ENCODE measurements around the gene CDC14B. TPM values are rescaled to one million over a fixed set of nuclear protein-coding genes. Genes with fewer than 3 reads are reported as not detected.

Gene CDC14B
- total RNA-seq, 1 donor from 2014 or later = 53.2 TPM

- Mint-ChIP-seq H3K27me3 (no peaks in the 10 kb centered on the region), H3K4me1 (ENCODE audit: low read depth) (peaks cover 9% of the 10 kb centered on the region), H3K36me3 (ENCODE audit: insufficient read depth) (peaks cover 7% of the 10 kb centered on the region), H3K4me3 (ENCODE audit: low read depth) (no peak overlapping the region), H3K9me3 (ENCODE audit: low read depth) (no peaks in the 10 kb centered on the region), H3K27ac (no peak overlapping the region)
- no peak for TF ChIP-seq CTCF (IDR thresholded peaks at IDR 0.05; ENCODE audit: unreplicated experiment)
- DNase-seq (ENCODE audit: low spot score, unreplicated experiment) = no peak
Measured at GRCh38 chr9:96499257-96499656, 120.4 kb downstream of the CDC14B start.

- Mint-ChIP-seq H3K27ac (no peak overlapping the region), H3K36me3 (ENCODE audit: insufficient read depth) (peaks cover 7% of the 10 kb centered on the region), H3K27me3 (no peaks in the 10 kb centered on the region), H3K4me1 (ENCODE audit: low read depth) (peaks cover 8% of the 10 kb centered on the region), H3K4me3 (ENCODE audit: low read depth) (no peak overlapping the region), H3K9me3 (ENCODE audit: low read depth) (no peaks in the 10 kb centered on the region)
- no peak for DNase-seq (ENCODE audit: low spot score, unreplicated experiment)
- TF ChIP-seq CTCF (IDR thresholded peaks at IDR 0.05; ENCODE audit: unreplicated experiment) = no peak
Measured at GRCh38 chr9:96498796-96499195, 120.8 kb downstream of the CDC14B start.

GRCh38 chr9:96497117-96497399 lies 122.6 kb downstream of the CDC14B start:
- no peak for TF ChIP-seq CTCF (IDR thresholded peaks at IDR 0.05; ENCODE audit: unreplicated experiment)
- no peak overlapping the region for H3K27ac Mint-ChIP-seq
- H3K9me3 Mint-ChIP-seq (ENCODE audit: low read depth) = no peaks in the 10 kb centered on the region
- no peak overlapping the region for H3K4me3 Mint-ChIP-seq (ENCODE audit: low read depth)
- DNase-seq (ENCODE audit: low spot score, unreplicated experiment) = no peak
- peaks cover 4% of the 10 kb centered on the region for H3K36me3 Mint-ChIP-seq (ENCODE audit: insufficient read depth)
- no peaks in the 10 kb centered on the region for H3K4me1 Mint-ChIP-seq (ENCODE audit: low read depth)
- no peaks in the 10 kb centered on the region for H3K27me3 Mint-ChIP-seq

GRCh38 chr9:96496368-96497116 lies 123.1 kb downstream of the CDC14B start:
- Mint-ChIP-seq H3K27me3 (no peaks in the 10 kb centered on the region), H3K36me3 (ENCODE audit: insufficient read depth) (peaks cover 6% of the 10 kb centered on the region), H3K4me1 (ENCODE audit: low read depth) (peaks cover 2% of the 10 kb centered on the region), H3K9me3 (ENCODE audit: low read depth) (no peaks in the 10 kb centered on the region), H3K27ac (no peak overlapping the region), H3K4me3 (ENCODE audit: low read depth) (no peak overlapping the region)
- no peak for TF ChIP-seq CTCF (IDR thresholded peaks at IDR 0.05; ENCODE audit: unreplicated experiment)
- DNase-seq (ENCODE audit: low spot score, unreplicated experiment) = no peak

- no peak for TF ChIP-seq CTCF (IDR thresholded peaks at IDR 0.05; ENCODE audit: unreplicated experiment)
- no peaks in the 10 kb centered on the region for H3K27me3 Mint-ChIP-seq
- no peak for DNase-seq (ENCODE audit: low spot score, unreplicated experiment)
- no peaks in the 10 kb centered on the region for H3K9me3 Mint-ChIP-seq (ENCODE audit: low read depth)
- H3K4me1 Mint-ChIP-seq (ENCODE audit: low read depth) = peaks cover 9% of the 10 kb centered on the region
- peaks cover 6% of the 10 kb centered on the region for H3K36me3 Mint-ChIP-seq (ENCODE audit: insufficient read depth)
- no peak overlapping the region for H3K27ac Mint-ChIP-seq
- H3K4me3 Mint-ChIP-seq (ENCODE audit: low read depth) = no peak overlapping the region
Measured at GRCh38 chr9:96495341-96495740, 124.3 kb downstream of the CDC14B start.

Measured in progenitor cell of endocrine pancreas (in vitro differentiated cells).